CD4-positive, CD25-positive, alpha-beta regulatory T cell (primary cell): ENCODE results near the gene RNF17. TPM values are rescaled to one million over a fixed set of nuclear protein-coding genes. Genes with fewer than 3 reads are reported as not detected.

Source experiments
- ATAC-seq, 2 donors: fragments of 150-1000 bp; cut with Tn5 transposase; one replicate each; pipeline ENCODE4 v1.10.0; 2021; ENCODE audit warnings: low read depth in 2 of 2, moderate number of reproducible peaks in 2 of 2, moderate library complexity in 1 of 2
- DNase-seq, 3 donors: peaks; one replicate each; pipeline versions ENCODE4 v3.0.0 to v3.0.0-alpha.2; 2012 to 2022; ENCODE audit warnings: mixed read lengths in 1 of 3
- H3K27ac ChIP-seq: one replicate; pipeline ENCODE4 v1.7.0; 2013; ENCODE audit warnings: mild to moderate bottlenecking, low read length; ENCODE audit not compliant: insufficient read depth, poor library complexity, severe bottlenecking
- H3K27me3 ChIP-seq: one replicate; pipeline ENCODE4 v1.7.0; 2013; ENCODE audit warnings: low read length; ENCODE audit not compliant: control insufficient read depth, insufficient read depth
- H3K36me3 ChIP-seq: one replicate; pipeline ENCODE4 v1.7.0; 2013; ENCODE audit warnings: mild to moderate bottlenecking, low read length, moderate library complexity; ENCODE audit not compliant: control insufficient read depth, insufficient read depth
- H3K4me1 ChIP-seq: 2 replicates; pipeline ENCODE4 v1.7.0; 2013; ENCODE audit warnings: mild to moderate bottlenecking, low read length; ENCODE audit not compliant: insufficient read depth, control insufficient read depth, poor library complexity, severe bottlenecking
- H3K4me3 ChIP-seq: one replicate; pipeline ENCODE4 v1.7.0; 2013; ENCODE audit warnings: low read depth, mild to moderate bottlenecking, low read length, moderate library complexity
- H3K9me3 ChIP-seq, 2 experiments: 1 replicate in 1 of 2; 2 replicates in 1 of 2; pipeline ENCODE4 v1.7.0; 2013; ENCODE audit warnings: low read length in 2 of 2, mild to moderate bottlenecking in 1 of 2, moderate library complexity in 1 of 2; ENCODE audit not compliant: control insufficient read depth in 2 of 2
- H3K27ac Mint-ChIP-seq, 3 donors: one replicate each; pipeline ENCODE4 v1.8.0; 2020 to 2022; ENCODE audit warnings: mild to moderate bottlenecking in 3 of 3, mixed read lengths in 3 of 3, moderate library complexity in 2 of 3
- H3K27me3 Mint-ChIP-seq: one replicate; pipeline ENCODE4 v1.8.0; 2022; ENCODE audit warnings: mild to moderate bottlenecking, mixed read lengths
- H3K36me3 Mint-ChIP-seq: one replicate; pipeline ENCODE4 v1.8.0; 2020; ENCODE audit warnings: mixed read lengths
- H3K4me1 Mint-ChIP-seq, 4 donors: one replicate each; pipeline ENCODE4 v1.8.0; 2020 to 2022; ENCODE audit warnings: mixed read lengths in 4 of 4, mild to moderate bottlenecking in 1 of 4
- H3K4me3 Mint-ChIP-seq, 4 donors: one replicate each; pipeline ENCODE4 v1.8.0; 2020 to 2022; ENCODE audit warnings: mild to moderate bottlenecking in 4 of 4, mixed read lengths in 4 of 4, moderate library complexity in 3 of 4
- H3K9me3 Mint-ChIP-seq, 7 donors: one replicate each; pipeline ENCODE4 v1.8.0; 2020 to 2022; ENCODE audit warnings: mixed read lengths in 7 of 7, mild to moderate bottlenecking in 3 of 7, moderate library complexity in 2 of 7
- polyA plus RNA-seq, 4 donors: library from polyadenylated mRNA; unstranded; fragments of 300-500 nt; fragmentation: Illumina TruSeq; gene quantifications; one replicate each; pipeline ENCODE4 v1.2.3, GENCODE V29; 2021
- total RNA-seq: library from RNA; stranded (reverse); gene quantifications from one replicate; pipeline ENCODE4 v1.2.3, GENCODE V29; 2022

Gene RNF17, protein sequence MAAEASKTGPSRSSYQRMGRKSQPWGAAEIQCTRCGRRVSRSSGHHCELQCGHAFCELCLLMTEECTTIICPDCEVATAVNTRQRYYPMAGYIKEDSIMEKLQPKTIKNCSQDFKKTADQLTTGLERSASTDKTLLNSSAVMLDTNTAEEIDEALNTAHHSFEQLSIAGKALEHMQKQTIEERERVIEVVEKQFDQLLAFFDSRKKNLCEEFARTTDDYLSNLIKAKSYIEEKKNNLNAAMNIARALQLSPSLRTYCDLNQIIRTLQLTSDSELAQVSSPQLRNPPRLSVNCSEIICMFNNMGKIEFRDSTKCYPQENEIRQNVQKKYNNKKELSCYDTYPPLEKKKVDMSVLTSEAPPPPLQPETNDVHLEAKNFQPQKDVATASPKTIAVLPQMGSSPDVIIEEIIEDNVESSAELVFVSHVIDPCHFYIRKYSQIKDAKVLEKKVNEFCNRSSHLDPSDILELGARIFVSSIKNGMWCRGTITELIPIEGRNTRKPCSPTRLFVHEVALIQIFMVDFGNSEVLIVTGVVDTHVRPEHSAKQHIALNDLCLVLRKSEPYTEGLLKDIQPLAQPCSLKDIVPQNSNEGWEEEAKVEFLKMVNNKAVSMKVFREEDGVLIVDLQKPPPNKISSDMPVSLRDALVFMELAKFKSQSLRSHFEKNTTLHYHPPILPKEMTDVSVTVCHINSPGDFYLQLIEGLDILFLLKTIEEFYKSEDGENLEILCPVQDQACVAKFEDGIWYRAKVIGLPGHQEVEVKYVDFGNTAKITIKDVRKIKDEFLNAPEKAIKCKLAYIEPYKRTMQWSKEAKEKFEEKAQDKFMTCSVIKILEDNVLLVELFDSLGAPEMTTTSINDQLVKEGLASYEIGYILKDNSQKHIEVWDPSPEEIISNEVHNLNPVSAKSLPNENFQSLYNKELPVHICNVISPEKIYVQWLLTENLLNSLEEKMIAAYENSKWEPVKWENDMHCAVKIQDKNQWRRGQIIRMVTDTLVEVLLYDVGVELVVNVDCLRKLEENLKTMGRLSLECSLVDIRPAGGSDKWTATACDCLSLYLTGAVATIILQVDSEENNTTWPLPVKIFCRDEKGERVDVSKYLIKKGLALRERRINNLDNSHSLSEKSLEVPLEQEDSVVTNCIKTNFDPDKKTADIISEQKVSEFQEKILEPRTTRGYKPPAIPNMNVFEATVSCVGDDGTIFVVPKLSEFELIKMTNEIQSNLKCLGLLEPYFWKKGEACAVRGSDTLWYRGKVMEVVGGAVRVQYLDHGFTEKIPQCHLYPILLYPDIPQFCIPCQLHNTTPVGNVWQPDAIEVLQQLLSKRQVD (N-terminal part only)
- total RNA-seq, result not detected
- under 1 TPM in 3 of 4 donors, not detected in 1; 0.14 to 0.44 (median 0.28) TPM for polyA plus RNA-seq

DNA sequence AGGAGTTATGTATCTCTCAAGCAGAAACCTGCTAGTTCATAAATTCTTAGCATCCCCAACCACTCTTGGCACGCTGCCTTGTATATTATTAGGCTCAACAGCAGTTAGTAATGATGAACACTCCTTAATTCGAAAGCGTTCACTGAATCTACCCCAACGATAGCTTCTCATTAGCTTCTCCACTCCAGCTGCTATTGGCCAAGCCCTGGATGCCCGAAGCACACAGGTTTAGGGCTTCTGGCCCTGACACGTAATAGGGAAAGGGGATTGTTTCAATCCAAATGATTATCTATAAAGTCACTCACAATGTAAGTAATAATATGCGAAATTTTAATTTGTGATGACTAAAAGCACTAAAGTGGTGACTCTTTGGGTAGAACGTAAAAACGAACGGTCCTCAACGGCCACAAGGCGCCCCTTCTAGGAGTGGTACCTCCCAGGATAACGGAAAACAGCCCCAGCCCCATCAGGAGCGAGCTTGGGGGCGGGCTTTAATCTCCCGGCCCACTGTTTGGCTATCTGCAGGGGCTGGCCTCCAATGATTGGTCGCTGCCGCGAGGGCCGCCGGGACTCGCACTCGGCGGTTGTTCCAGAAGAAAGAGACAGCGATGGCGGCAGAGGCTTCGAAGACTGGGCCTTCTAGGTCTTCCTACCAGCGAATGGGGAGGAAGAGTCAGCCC lies at the start of gene RNF17:
TSS of gene RNF17 (plus strand) at position 574 of the 680 bp plus-strand sequence. CDS start at position 609, 35 bp downstream.
- Mint-ChIP-seq H3K4me3 (peak within 1 kb of the TSS in 1 of 4 donors; percentile 6), H3K27ac (no peak within 1 kb of the TSS), H3K4me1 (no peaks in the 10 kb centered on the region), H3K36me3 (no peaks in the 10 kb centered on the region), H3K27me3 (peaks cover 5% of the 10 kb centered on the region), H3K9me3 (peaks cover 0 to 1% (median 0%) of the 10 kb centered on the region in 7 donors)
- H3K27ac ChIP-seq, result no peak within 1 kb of the TSS
- no peaks in the 10 kb centered on the region for H3K4me1 ChIP-seq
- no peak within 1 kb of the TSS for H3K4me3 ChIP-seq
- H3K27me3 ChIP-seq, result no peaks in the 10 kb centered on the region
- no peaks in the 10 kb centered on the region for H3K36me3 ChIP-seq
- ATAC-seq (no peak), DNase-seq (no peak)
- no peaks in the 10 kb centered on the region for H3K9me3 ChIP-seq

DNA sequence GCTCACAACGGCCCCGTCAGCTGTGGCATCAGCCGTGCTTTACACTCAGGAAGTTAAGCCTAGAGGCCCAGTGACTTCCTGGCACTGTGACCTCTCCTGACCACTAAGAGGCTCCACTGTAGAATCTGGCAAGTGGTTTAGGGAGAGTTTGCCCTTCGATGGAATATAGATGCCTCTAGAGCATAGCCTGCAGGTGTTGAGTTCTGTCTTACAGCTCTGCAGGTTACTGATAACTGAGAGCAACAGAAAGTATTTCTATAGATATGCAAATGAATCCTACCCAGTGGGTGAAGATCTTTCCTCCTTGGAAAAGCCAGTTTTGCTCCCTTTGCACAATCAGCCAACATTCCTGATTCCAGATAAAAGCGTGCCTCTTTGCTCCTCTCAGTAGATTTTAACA lies 48.0 kb upstream of the RNF17 start:
- peaks cover 0 to 2% (median 0%) of the 10 kb centered on the region in 7 donors for H3K9me3 Mint-ChIP-seq
- no peaks in the 10 kb centered on the region for H3K9me3 ChIP-seq
- peaks cover 3% of the 10 kb centered on the region for H3K27me3 Mint-ChIP-seq
- no peak overlapping the region for H3K4me3 Mint-ChIP-seq
- H3K27ac ChIP-seq, result no peak overlapping the region
- no peaks in the 10 kb centered on the region for H3K36me3 ChIP-seq
- H3K4me1 ChIP-seq, result no peaks in the 10 kb centered on the region
- DNase-seq, result no peak
- no peaks in the 10 kb centered on the region for H3K36me3 Mint-ChIP-seq
- ATAC-seq, result no peak
- H3K27ac Mint-ChIP-seq, result peak overlapping the region in 1 of 3 donors; percentile 8
- H3K4me1 Mint-ChIP-seq, result peaks cover 0 to 2% (median 0%) of the 10 kb centered on the region in 4 donors
- no peaks in the 10 kb centered on the region for H3K27me3 ChIP-seq
- no peak overlapping the region for H3K4me3 ChIP-seq

DNA sequence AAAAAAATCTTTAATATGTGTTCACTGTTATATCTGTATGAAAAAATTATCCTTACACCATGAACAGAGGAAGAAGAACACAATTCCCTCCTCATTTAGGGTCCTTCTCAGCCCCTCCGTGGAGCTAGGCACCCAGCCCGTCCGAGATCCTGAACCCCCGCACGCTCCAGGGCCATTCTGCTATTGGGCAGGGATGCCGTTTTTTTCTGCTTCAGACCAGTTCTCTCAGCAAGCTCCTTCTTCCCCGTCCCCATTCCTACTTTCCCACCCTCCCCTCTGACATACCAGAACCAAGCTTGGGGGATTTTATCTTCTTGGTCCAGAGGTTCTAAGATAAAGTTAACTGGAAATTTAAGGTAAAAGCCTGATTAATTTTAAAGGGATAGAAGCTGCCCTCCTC lies 47.5 kb upstream of the RNF17 start:
- ATAC-seq (no peak), DNase-seq (no peak)
- Mint-ChIP-seq H3K4me3 (no peak overlapping the region), H3K27me3 (peaks cover 7% of the 10 kb centered on the region), H3K9me3 (peaks cover 0 to 2% (median 0%) of the 10 kb centered on the region in 7 donors), H3K27ac (no peak overlapping the region), H3K4me1 (peaks cover 0 to 2% (median 0%) of the 10 kb centered on the region in 4 donors), H3K36me3 (no peaks in the 10 kb centered on the region)
- Histone ChIP-seq H3K4me3 (no peak overlapping the region), H3K9me3 (no peaks in the 10 kb centered on the region), H3K27ac (no peak overlapping the region), H3K36me3 (no peaks in the 10 kb centered on the region), H3K27me3 (no peaks in the 10 kb centered on the region), H3K4me1 (no peaks in the 10 kb centered on the region)

DNA sequence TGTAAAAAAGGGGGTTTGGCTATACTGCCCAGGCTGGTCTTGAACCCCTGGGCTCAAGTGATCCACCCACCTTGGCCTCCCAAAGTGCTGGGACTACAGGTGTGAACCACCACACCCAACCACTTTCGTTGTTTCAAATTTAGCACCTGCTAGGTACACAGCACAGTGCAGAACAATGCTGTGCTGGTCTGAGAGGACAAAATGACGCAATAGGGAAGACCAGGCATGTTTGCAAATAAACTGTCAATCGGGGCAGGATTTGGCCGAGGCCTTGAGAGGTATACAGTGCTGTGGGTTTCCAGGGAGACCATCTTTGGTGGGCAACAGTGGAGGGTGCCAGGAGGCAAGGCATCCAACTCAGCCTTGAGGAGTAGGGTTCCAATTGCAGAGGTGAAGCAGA lies 46.8 kb upstream of the RNF17 start:
- Histone ChIP-seq H3K4me3 (no peak overlapping the region), H3K27ac (no peak overlapping the region), H3K36me3 (no peaks in the 10 kb centered on the region), H3K4me1 (no peaks in the 10 kb centered on the region), H3K9me3 (no peaks in the 10 kb centered on the region), H3K27me3 (no peaks in the 10 kb centered on the region)
- Mint-ChIP-seq H3K27ac (no peak overlapping the region), H3K4me3 (no peak overlapping the region), H3K4me1 (peaks cover 0 to 2% (median 0%) of the 10 kb centered on the region in 4 donors), H3K9me3 (peaks cover 0 to 2% (median 0%) of the 10 kb centered on the region in 7 donors), H3K36me3 (no peaks in the 10 kb centered on the region), H3K27me3 (peaks cover 7% of the 10 kb centered on the region)
- ATAC-seq (no peak), DNase-seq (no peak)

DNA sequence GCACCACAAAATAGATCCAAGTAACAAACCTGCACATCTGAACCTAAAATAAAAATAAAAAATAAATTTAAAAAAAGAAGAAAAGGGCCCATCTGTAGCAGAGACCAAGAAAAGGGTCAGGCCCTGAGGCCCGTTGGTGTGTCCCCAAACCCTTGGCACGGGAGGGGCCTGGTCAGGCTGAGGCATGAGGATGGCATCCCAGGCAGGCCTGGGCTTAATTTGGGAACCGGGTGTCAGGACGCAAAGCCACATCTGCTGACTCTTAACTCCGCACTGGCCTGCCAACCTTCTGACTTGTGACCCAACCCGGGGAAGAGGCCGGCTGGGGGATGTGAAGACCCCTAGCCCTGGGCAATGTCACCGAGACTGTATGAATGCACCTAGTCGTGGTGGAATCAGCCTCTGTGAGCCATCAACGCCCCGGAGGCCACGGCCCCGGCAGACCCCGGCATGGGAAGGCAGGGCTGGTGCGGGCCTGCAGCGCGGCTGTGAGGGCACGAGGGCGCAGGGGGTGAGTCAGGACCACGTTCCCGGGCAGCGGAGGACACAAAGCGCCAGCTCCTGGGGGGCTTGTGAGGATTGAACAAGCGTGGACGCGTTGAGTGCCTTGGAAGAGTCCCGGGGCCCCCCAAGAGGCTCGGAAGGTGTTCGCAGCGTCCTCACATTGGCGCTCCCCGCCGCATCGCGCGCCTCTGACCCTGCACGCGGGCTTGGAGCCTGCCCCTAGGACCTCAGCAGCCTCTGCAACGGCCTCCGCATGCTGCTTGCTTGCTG lies 45.6 kb upstream of the RNF17 start:
- Mint-ChIP-seq H3K9me3 (peaks cover 0 to 2% (median 0%) of the 10 kb centered on the region in 7 donors), H3K27ac (no peak overlapping the region), H3K27me3 (peaks cover 7% of the 10 kb centered on the region), H3K4me1 (peaks cover 0 to 2% (median 0%) of the 10 kb centered on the region in 4 donors), H3K4me3 (no peak overlapping the region), H3K36me3 (no peaks in the 10 kb centered on the region)
- DNase-seq, result no peak
- Histone ChIP-seq H3K36me3 (no peaks in the 10 kb centered on the region), H3K4me3 (no peak overlapping the region), H3K4me1 (no peaks in the 10 kb centered on the region), H3K9me3 (no peaks in the 10 kb centered on the region), H3K27ac (no peak overlapping the region), H3K27me3 (no peaks in the 10 kb centered on the region)
- ATAC-seq, result no peak

DNA sequence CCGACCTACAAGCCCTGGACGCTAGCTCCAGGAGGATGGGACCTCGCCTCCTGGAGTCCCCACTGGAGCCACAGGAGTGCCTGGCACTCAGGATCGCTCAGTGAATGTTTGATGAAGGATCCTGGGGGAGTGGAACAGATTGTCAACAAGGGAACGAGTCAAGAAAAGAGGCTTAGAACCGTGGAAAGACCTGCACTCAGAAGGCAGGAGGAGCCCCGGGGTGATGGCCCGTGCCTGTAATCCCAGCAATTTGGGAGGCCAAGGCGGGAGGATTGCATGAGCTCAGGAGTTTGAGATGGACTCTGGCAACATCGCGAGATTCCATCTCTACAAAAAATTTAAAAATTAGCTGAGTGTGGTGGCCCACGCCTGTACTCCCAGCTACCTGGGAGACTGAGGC lies 44.8 kb upstream of the RNF17 start:
- peaks cover 7% of the 10 kb centered on the region for H3K27me3 Mint-ChIP-seq
- H3K27me3 ChIP-seq, result no peaks in the 10 kb centered on the region
- H3K27ac ChIP-seq, result no peak overlapping the region
- H3K36me3 ChIP-seq, result no peaks in the 10 kb centered on the region
- no peak overlapping the region for H3K4me3 Mint-ChIP-seq
- no peak overlapping the region for H3K27ac Mint-ChIP-seq
- H3K4me1 Mint-ChIP-seq, result peaks cover 0 to 2% (median 0%) of the 10 kb centered on the region in 4 donors
- H3K9me3 ChIP-seq, result no peaks in the 10 kb centered on the region
- ATAC-seq (no peak), DNase-seq (no peak)
- H3K9me3 Mint-ChIP-seq, result peaks cover 0 to 2% (median 0%) of the 10 kb centered on the region in 7 donors
- H3K4me1 ChIP-seq, result no peaks in the 10 kb centered on the region
- no peak overlapping the region for H3K4me3 ChIP-seq
- H3K36me3 Mint-ChIP-seq, result no peaks in the 10 kb centered on the region
